WTC11 (cell line): ENCODE measurements around the gene SRM. TPM values are rescaled to one million over a fixed set of nuclear protein-coding genes. Genes with fewer than 3 reads are reported as not detected.

ENCODE experiments used
- ATAC-seq: fragments of 200-7000 bp; cut with Tn5 transposase; 2 replicates; pipeline ENCODE4 v1.10.0; 2021; ENCODE audit warnings: mild to moderate bottlenecking, moderate library complexity
- CTCF ChIA-PET: fragments of 300-600 bp; sonication (Branson Sonifier 250); formaldehyde crosslinking; loops from one replicate; lab custom pipeline; 2021; ENCODE audit warnings: antibody characterized with exemption; lab: Charles Lee
- POLR2A ChIA-PET: fragments of 350-600 bp; sonication (Branson Sonifier 250); formaldehyde crosslinking; loops from one replicate; lab custom pipeline; 2021; ENCODE audit warnings: antibody characterized with exemption; lab: Charles Lee
- DNase-seq: peaks from one replicate; pipeline ENCODE4 v3.0.0; 2021; ENCODE audit warnings: low spot score
- H3K27ac Mint-ChIP-seq: 2 replicates; pipeline ENCODE4 v1.8.0; 2021; ENCODE audit warnings: mixed read lengths
- H3K27me3 Mint-ChIP-seq: 2 replicates; pipeline ENCODE4 v1.8.0; 2021; ENCODE audit warnings: low read depth, mild to moderate bottlenecking, moderate library complexity, mixed read lengths
- H3K36me3 Mint-ChIP-seq: 2 replicates; pipeline ENCODE4 v1.8.0; 2021; ENCODE audit warnings: mixed read lengths
- H3K4me1 Mint-ChIP-seq: 2 replicates; pipeline ENCODE4 v1.8.0; 2022; ENCODE audit warnings: mixed read lengths
- H3K4me3 Mint-ChIP-seq: 2 replicates; pipeline ENCODE4 v1.8.0; 2021; ENCODE audit warnings: mild to moderate bottlenecking, moderate library complexity, mixed read lengths
- H3K9me3 Mint-ChIP-seq: 2 replicates; pipeline ENCODE4 v1.8.0; 2021; ENCODE audit warnings: mixed read lengths
- ARID4B ChIP-seq: sonication (generic); formaldehyde crosslinking; IDR thresholded peaks from 2 replicates; pipeline ENCODE4 v1.8.0; 2023; ENCODE audit warnings: missing genetic modification reagents, mild to moderate bottlenecking, borderline replicate concordance
- ATF2 ChIP-seq: sonication (generic); formaldehyde crosslinking; IDR thresholded peaks from 2 replicates; pipeline ENCODE4 v1.8.1; 2022; ENCODE audit warnings: low read depth, missing genetic modification reagents, borderline replicate concordance
- CDX4 ChIP-seq: fragments of 250-450 bp; sonication (Bioruptor Pico); IDR thresholded peaks from 2 replicates; pipeline ENCODE4 v1.9.0; 2021; ENCODE audit warnings: moderate library complexity, mild to moderate bottlenecking, inconsistent platforms, borderline replicate concordance
- CREM ChIP-seq: sonication (generic); formaldehyde crosslinking; IDR thresholded peaks from 2 replicates; pipeline ENCODE4 v1.8.1; 2022; ENCODE audit warnings: mild to moderate bottlenecking, missing genetic modification reagents, moderate library complexity
- E2F1 ChIP-seq: sonication (generic); formaldehyde crosslinking; IDR thresholded peaks from 2 replicates; pipeline ENCODE4 v1.8.0; 2022; ENCODE audit warnings: mild to moderate bottlenecking, missing genetic modification reagents
- ETV6 ChIP-seq: sonication (generic); formaldehyde crosslinking; IDR thresholded peaks from 2 replicates; pipeline ENCODE4 v1.8.1; 2022; ENCODE audit warnings: mild to moderate bottlenecking, missing genetic modification reagents
- FOXP1 ChIP-seq: sonication (generic); formaldehyde crosslinking; IDR thresholded peaks from 2 replicates; pipeline ENCODE4 v1.8.0; 2022; ENCODE audit warnings: missing genetic modification reagents, mild to moderate bottlenecking, moderate library complexity, borderline replicate concordance
- FOXP4 ChIP-seq: sonication (generic); formaldehyde crosslinking; IDR thresholded peaks from 2 replicates; pipeline ENCODE4 v1.8.0; 2022; ENCODE audit warnings: mild to moderate bottlenecking, missing genetic modification reagents
- GRHL2 ChIP-seq: fragments of 250-450 bp; sonication (Bioruptor Pico); IDR thresholded peaks from 2 replicates; pipeline ENCODE4 v1.8.0; 2022; ENCODE audit warnings: mild to moderate bottlenecking, moderate library complexity; ENCODE audit not compliant: insufficient replicate concordance, severe bottlenecking
- NFYB ChIP-seq: sonication (generic); formaldehyde crosslinking; conservative IDR thresholded peaks from 2 replicates; pipeline ENCODE4 v1.8.0; 2022; ENCODE audit warnings: low read depth, missing genetic modification reagents
- NR1H2 ChIP-seq: sonication (generic); formaldehyde crosslinking; IDR thresholded peaks from 2 replicates; pipeline ENCODE4 v1.9.0; 2021; ENCODE audit warnings: mild to moderate bottlenecking, moderate library complexity, missing genetic modification reagents
- PRRX2 ChIP-seq: fragments of 250-450 bp; sonication (Bioruptor Pico); IDR thresholded peaks from 2 replicates; pipeline ENCODE4 v1.8.0; 2021; ENCODE audit warnings: mild to moderate bottlenecking
- RELA ChIP-seq: sonication (generic); formaldehyde crosslinking; IDR thresholded peaks from 2 replicates; pipeline ENCODE4 v1.8.1; 2022; ENCODE audit warnings: missing genetic modification reagents, mild to moderate bottlenecking, borderline replicate concordance
- RORB ChIP-seq: fragments of 250-450 bp; sonication (Bioruptor Pico); IDR thresholded peaks from 2 replicates; pipeline ENCODE4 v1.9.0; 2021; ENCODE audit warnings: mild to moderate bottlenecking
- STAT6 ChIP-seq: sonication (generic); formaldehyde crosslinking; conservative IDR thresholded peaks from 2 replicates; pipeline ENCODE4 v1.8.1; 2023; ENCODE audit warnings: mild to moderate bottlenecking, low read depth, missing genetic modification reagents, moderate library complexity
- TEAD4 ChIP-seq: sonication (generic); formaldehyde crosslinking; IDR thresholded peaks from 2 replicates; pipeline ENCODE4 v1.8.0; 2022; ENCODE audit warnings: mild to moderate bottlenecking, missing genetic modification reagents
- USF1 ChIP-seq: sonication (generic); formaldehyde crosslinking; IDR thresholded peaks from 2 replicates; pipeline ENCODE4 v1.8.0; 2022; ENCODE audit warnings: mild to moderate bottlenecking, missing genetic modification reagents
- ZNF121 ChIP-seq: sonication (generic); formaldehyde crosslinking; IDR thresholded peaks from 2 replicates; pipeline ENCODE4 v1.8.0; 2023; ENCODE audit warnings: missing genetic modification reagents
- ZNF232 ChIP-seq: sonication (generic); formaldehyde crosslinking; IDR thresholded peaks from 2 replicates; pipeline ENCODE4 v1.8.0; 2022; ENCODE audit warnings: mild to moderate bottlenecking, missing genetic modification reagents
- total RNA-seq: library from RNA; stranded (reverse); gene quantifications from 3 replicates; pipeline ENCODE4 v1.2.3, GENCODE V29; 2021

The SRM gene
- total RNA-seq, 1 experiment from 2014 or later: 200 TPM

GRCh38 chr1:11059155-11059967 lies 457 bp downstream of the SRM start (continued):
- TF ChIP-seq USF1 (CRISPR knock-in tag): peak; percentile 26; the same call in 1 of the 2 replicates
- TF ChIP-seq E2F1 (CRISPR knock-in tag): no peak
- TF ChIP-seq FOXP4 (CRISPR knock-in tag): no peak
- no peak for TF ChIP-seq ATF2 (CRISPR knock-in tag)
- TF ChIP-seq ARID4B (CRISPR knock-in tag): peak; percentile 27; the same call in 1 of the 2 replicates
- no peak for TF ChIP-seq CREM (CRISPR knock-in tag)
- TF ChIP-seq ZNF232 (CRISPR knock-in tag): no peak
- no peak for TF ChIP-seq STAT6 (CRISPR knock-in tag)
- no peak for TF ChIP-seq ETV6 (CRISPR knock-in tag)
- TF ChIP-seq PRRX2: no peak

- ChIA-PET POLR2A (no interaction called here), CTCF (interaction anchor here (0.8 to 3.2 kb wide), 3 partner anchors 15 to 89 kb away, joined by 3 to 41 read pairs (median 3); no protein-coding TSS in a partner anchor)
- ATAC-seq (no peak), DNase-seq (no peak)
- peak overlapping the region; percentile 72 for H3K27ac Mint-ChIP-seq
- H3K4me1 Mint-ChIP-seq: peaks cover 16% of the 10 kb centered on the region
- H3K9me3 Mint-ChIP-seq: no peaks in the 10 kb centered on the region
- H3K27me3 Mint-ChIP-seq: no peaks in the 10 kb centered on the region
- H3K36me3 Mint-ChIP-seq: peaks cover 23% of the 10 kb centered on the region
- peak overlapping the region; percentile 94 for H3K4me3 Mint-ChIP-seq
- no peak for TF ChIP-seq ZNF121 (CRISPR knock-in tag)
- no peak; the same call in 1 of the 2 replicates for TF ChIP-seq FOXP1 (CRISPR knock-in tag)
- no peak for TF ChIP-seq CDX4
- TF ChIP-seq TEAD4 (CRISPR knock-in tag): no peak
- TF ChIP-seq RELA (CRISPR knock-in tag): no peak
- TF ChIP-seq GRHL2: no peak
- TF ChIP-seq NFYB (CRISPR knock-in tag): no peak
- no peak for TF ChIP-seq NR1H2 (CRISPR knock-in tag)
- TF ChIP-seq RORB (CRISPR knock-in tag): no peak
Observed at GRCh38 chr1:11058595-11059154, 1.1 kb downstream of the SRM start.
